OCI-LY3 (cell line): ENCODE measurements around the gene PSMC2.

Experiments used
- H2AFZ ChIP-seq: fragments of 200-600, 300-600 bp; shearing (Covaris generic); 2 replicates; pipeline ENCODE4 v1.6.0; 2014; ENCODE audit warnings: antibody characterized with exemption, low read depth, low read length
- H3K27ac ChIP-seq: fragments of 200-600, 300-600 bp; sonication (generic); 2 replicates; pipeline ENCODE4 v1.5.1; 2014; ENCODE audit warnings: mild to moderate bottlenecking, low read length, moderate library complexity, mixed read lengths
- H3K27me3 ChIP-seq: fragments of 200-600, 300-600 bp; sonication (generic); 2 replicates; pipeline ENCODE4 v1.6.1; 2014; ENCODE audit warnings: low read depth, low read length, mixed read lengths
- H3K36me3 ChIP-seq: fragments of 200-600, 300-600 bp; sonication (generic); replicated peaks from 2 replicates; pipeline ENCODE3; 2014; ENCODE audit warnings: low read depth, low read length, mixed read lengths
- H3K4me1 ChIP-seq: fragments of 300-600, 200-600 bp; sonication (generic); 2 replicates; pipeline ENCODE4 v1.6.1; 2014; ENCODE audit warnings: low read length, mixed read lengths
- H3K4me2 ChIP-seq: fragments of 200-600, 300-600 bp; sonication (generic); 2 replicates; pipeline ENCODE4 v1.6.1; 2014; ENCODE audit warnings: low read length, mixed read lengths
- H3K4me3 ChIP-seq: fragments of 300-600, 200-600 bp; sonication (generic); 2 replicates; pipeline ENCODE4 v1.5.1; 2014; ENCODE audit warnings: antibody characterized with exemption, mild to moderate bottlenecking, low read length, moderate library complexity
- H3K79me2 ChIP-seq: fragments of 300-600, 200-600 bp; shearing (Covaris generic); 2 replicates; pipeline ENCODE4 v1.6.1; 2014; ENCODE audit warnings: mild to moderate bottlenecking, low read length, mixed read lengths
- H3K9ac ChIP-seq: fragments of 300-600, 200-600 bp; shearing (Covaris generic); 2 replicates; pipeline ENCODE4 v1.6.0; 2014; ENCODE audit warnings: mild to moderate bottlenecking, low read length, moderate library complexity
- H3K9me3 ChIP-seq: fragments of 200-600, 300-600 bp; shearing (Covaris generic); 2 replicates; pipeline ENCODE4 v1.6.1; 2014; ENCODE audit warnings: low read length, mixed read lengths; ENCODE audit not compliant: insufficient read depth
- H4K20me1 ChIP-seq: fragments of 200-600, 300-600 bp; sonication (generic); 2 replicates; pipeline ENCODE4 v1.6.1; 2016; ENCODE audit warnings: low read length, mixed read lengths; ENCODE audit not compliant: insufficient read depth
- CTCF ChIP-seq: fragments of 200-600, 300-600 bp; sonication (generic); IDR thresholded peaks from 2 replicates; pipeline ENCODE4 v1.5.1; 2014; ENCODE audit warnings: antibody characterized with exemption, low read length, low read depth
- EZH2phosphoT487 ChIP-seq: fragments of 200-600 bp; shearing (Covaris generic); IDR thresholded peaks from 2 replicates; pipeline ENCODE4 v1.6.1; 2018; ENCODE audit warnings: antibody characterized with exemption, mixed run types, low read depth

Gene PSMC2

GRCh38 chr7:103307503-103308231 lies 39.8 kb upstream of the PSMC2 start:
- peaks cover 72% of the 10 kb centered on the region for H3K36me3 ChIP-seq
- peak overlapping the region; percentile 54 for H3K27ac ChIP-seq
- peak overlapping the region; percentile 50 for H3K4me2 ChIP-seq
- peak overlapping the region; percentile 18 for H3K4me3 ChIP-seq
- peaks cover 25% of the 10 kb centered on the region for H3K79me2 ChIP-seq
- H3K9me3 ChIP-seq, result no peaks in the 10 kb centered on the region
- no peak for TF ChIP-seq EZH2phosphoT487
- TF ChIP-seq CTCF, result no peak
- H3K9ac ChIP-seq, result no peak overlapping the region
- H3K4me1 ChIP-seq, result peaks cover 14% of the 10 kb centered on the region
- no peaks in the 10 kb centered on the region for H4K20me1 ChIP-seq
- H2AFZ ChIP-seq, result no peak overlapping the region
- no peaks in the 10 kb centered on the region for H3K27me3 ChIP-seq

GRCh38 chr7:103314852-103315251 lies 32.6 kb upstream of the PSMC2 start:
- H3K79me2 ChIP-seq, result peaks cover 16% of the 10 kb centered on the region
- no peak for TF ChIP-seq CTCF
- no peak for TF ChIP-seq EZH2phosphoT487
- H2AFZ ChIP-seq, result no peak overlapping the region
- H3K4me2 ChIP-seq, result peak overlapping the region; percentile 16
- no peak overlapping the region for H3K4me3 ChIP-seq
- peak overlapping the region; percentile 32 for H3K27ac ChIP-seq
- H3K4me1 ChIP-seq, result peaks cover 31% of the 10 kb centered on the region
- peaks cover 85% of the 10 kb centered on the region for H3K36me3 ChIP-seq
- H3K9ac ChIP-seq, result no peak overlapping the region
- no peaks in the 10 kb centered on the region for H3K27me3 ChIP-seq
- no peaks in the 10 kb centered on the region for H3K9me3 ChIP-seq
- peaks cover 21% of the 10 kb centered on the region for H4K20me1 ChIP-seq

DNA sequence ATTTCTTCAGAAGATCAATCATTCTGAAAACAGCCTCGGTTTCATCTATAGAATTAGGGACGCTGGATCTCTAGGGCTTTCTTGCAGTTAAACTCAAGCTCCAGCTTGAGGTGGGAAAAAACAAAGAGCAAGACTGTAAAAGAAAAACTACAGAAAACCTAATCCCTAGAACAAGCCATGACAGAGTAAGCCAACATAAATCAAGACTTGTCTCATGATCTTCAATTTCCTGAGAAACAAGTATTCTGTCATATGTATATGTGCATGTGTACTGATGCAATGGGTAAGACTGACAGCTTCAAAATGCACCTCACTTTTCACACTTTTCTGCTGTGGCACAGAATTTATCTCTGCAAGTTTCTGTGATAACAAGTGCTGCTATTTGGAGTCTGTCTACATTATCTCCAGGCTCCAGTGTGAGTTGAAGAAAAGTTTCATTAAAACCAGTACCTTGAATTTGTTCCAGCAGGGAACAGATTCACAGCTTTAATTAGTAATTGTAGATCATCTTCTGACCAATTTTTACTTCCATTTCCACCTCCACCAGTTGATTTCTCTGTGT lies 31.0 kb upstream of the PSMC2 start:
- Histone ChIP-seq H3K79me2 (peaks cover 13% of the 10 kb centered on the region), H3K9me3 (no peaks in the 10 kb centered on the region), H3K4me2 (peak overlapping the region; percentile 32), H3K4me1 (peaks cover 31% of the 10 kb centered on the region), H3K4me3 (0 out of 2 replicates have a peak overlapping the region, but pooled peaks have one; percentile 2), H3K27ac (peak overlapping the region; percentile 60), H3K27me3 (no peaks in the 10 kb centered on the region), H3K9ac (no peak overlapping the region), H4K20me1 (peaks cover 21% of the 10 kb centered on the region), H2AFZ (no peak overlapping the region), H3K36me3 (peaks cover 72% of the 10 kb centered on the region)
- TF ChIP-seq CTCF, result no peak
- no peak for TF ChIP-seq EZH2phosphoT487

- Histone ChIP-seq H3K4me2 (peak overlapping the region; percentile 32), H3K9me3 (no peaks in the 10 kb centered on the region), H3K27me3 (no peaks in the 10 kb centered on the region), H2AFZ (no peak overlapping the region), H3K9ac (no peak overlapping the region), H3K36me3 (peaks cover 70% of the 10 kb centered on the region), H3K4me3 (0 out of 2 replicates have a peak overlapping the region, but pooled peaks have one; percentile 2), H3K27ac (peak overlapping the region; percentile 60), H4K20me1 (peaks cover 21% of the 10 kb centered on the region), H3K79me2 (peaks cover 13% of the 10 kb centered on the region), H3K4me1 (peaks cover 31% of the 10 kb centered on the region)
- TF ChIP-seq EZH2phosphoT487, result no peak
- TF ChIP-seq CTCF, result no peak
Observed at GRCh38 chr7:103317009-103317408, 30.4 kb upstream of the PSMC2 start.
